Measurements from ENCODE around the gene NOL7. TPM values are rescaled to one million over a fixed set of nuclear protein-coding genes. Genes with fewer than 3 reads are reported as not detected.

Gene NOL7
- polyA plus RNA-seq, 3 donors: 22.7 to 58.5 (median 56.9) TPM

DNA sequence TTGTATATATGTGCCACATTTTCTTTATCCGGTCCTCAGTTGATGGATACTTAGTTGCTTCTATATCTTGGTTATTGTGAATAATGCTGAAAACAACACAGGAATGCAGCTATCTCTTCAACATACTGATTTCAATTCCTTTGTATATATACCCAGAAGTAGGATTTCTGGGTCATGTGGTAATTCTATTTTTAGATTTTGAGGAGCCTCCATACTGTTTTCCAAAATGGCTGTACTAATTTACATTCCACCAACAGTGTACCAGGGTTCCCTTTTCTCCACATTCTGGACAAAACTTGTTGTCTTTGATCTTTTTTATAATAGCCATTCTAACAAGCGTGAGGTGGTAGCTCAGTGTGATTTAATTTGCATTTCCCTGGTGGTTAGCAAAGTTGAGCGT is 39.1 kb upstream of the NOL7 start:
- Histone ChIP-seq H3K4me1 (ENCODE audit: control insufficient read depth in 1 of 2, insufficient read depth in 2 of 2, low read length in 2 of 2) (peaks cover 15 to 30% of the 10 kb centered on the region in 2 donors), H3K9me3 (replicated peaks in 1 of 2; ENCODE audit: control insufficient read depth in 1 of 2, insufficient read depth in 1 of 2, low read length in 2 of 2) (no peaks in the 10 kb centered on the region), H2AFZ (ENCODE audit: insufficient read depth, low read depth, low read length, poor library complexity, severe bottlenecking) (no peak overlapping the region), H3K4me3 (replicated peaks in 1 of 3; ENCODE audit: low read depth in 2 of 3, low read length in 3 of 3) (no peak overlapping the region), H3K9ac (ENCODE audit: insufficient read depth, low read length, poor library complexity, severe bottlenecking) (no peak overlapping the region), H4K20me1 (ENCODE audit: insufficient read depth, low read length) (no peaks in the 10 kb centered on the region), H3K27ac (ENCODE audit: low read depth in 1 of 2, low read length in 2 of 2) (no peak overlapping the region), H3K79me2 (ENCODE audit: insufficient read depth, low read length) (no peaks in the 10 kb centered on the region), H3K4me2 (replicated peaks; ENCODE audit: extremely low read depth, low read length, poor library complexity, severe bottlenecking) (no peak overlapping the region), H3K36me3 (replicated peaks in 1 of 2; ENCODE audit: control insufficient read depth in 1 of 2, insufficient read depth in 2 of 2, low read length in 2 of 2) (no peaks in the 10 kb centered on the region), H3K27me3 (ENCODE audit: control insufficient read depth in 2 of 2, insufficient read depth in 2 of 2, low read length in 2 of 2) (no peaks in the 10 kb centered on the region)
- 100% methylated on average over 2 of the region's 3 CpGs for WGBS (ENCODE audit: insufficient coverage)
- peaks cover 31% of the 10 kb centered on the region for H3K4me1 Mint-ChIP-seq
- peaks cover 0 to 3% (median 0%) of the 10 kb centered on the region in 7 donors for H3K9me3 Mint-ChIP-seq
- H3K36me3 Mint-ChIP-seq: peaks cover 0 to 5% of the 10 kb centered on the region in 2 donors
- TF ChIP-seq, protein P1, sequence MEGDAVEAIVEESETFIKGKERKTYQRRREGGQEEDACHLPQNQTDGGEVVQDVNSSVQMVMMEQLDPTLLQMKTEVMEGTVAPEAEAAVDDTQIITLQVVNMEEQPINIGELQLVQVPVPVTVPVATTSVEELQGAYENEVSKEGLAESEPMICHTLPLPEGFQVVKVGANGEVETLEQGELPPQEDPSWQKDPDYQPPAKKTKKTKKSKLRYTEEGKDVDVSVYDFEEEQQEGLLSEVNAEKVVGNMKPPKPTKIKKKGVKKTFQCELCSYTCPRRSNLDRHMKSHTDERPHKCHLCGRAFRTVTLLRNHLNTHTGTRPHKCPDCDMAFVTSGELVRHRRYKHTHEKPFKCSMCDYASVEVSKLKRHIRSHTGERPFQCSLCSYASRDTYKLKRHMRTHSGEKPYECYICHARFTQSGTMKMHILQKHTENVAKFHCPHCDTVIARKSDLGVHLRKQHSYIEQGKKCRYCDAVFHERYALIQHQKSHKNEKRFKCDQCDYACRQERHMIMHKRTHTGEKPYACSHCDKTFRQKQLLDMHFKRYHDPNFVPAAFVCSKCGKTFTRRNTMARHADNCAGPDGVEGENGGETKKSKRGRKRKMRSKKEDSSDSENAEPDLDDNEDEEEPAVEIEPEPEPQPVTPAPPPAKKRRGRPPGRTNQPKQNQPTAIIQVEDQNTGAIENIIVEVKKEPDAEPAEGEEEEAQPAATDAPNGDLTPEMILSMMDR (IDR thresholded peaks at IDR 0.05): no peak
- no peaks in the 10 kb centered on the region for H3K27me3 Mint-ChIP-seq (ENCODE audit: low read depth in 3 of 3)
- no peak overlapping the region for H3K27ac Mint-ChIP-seq
- intact Hi-C loops (cut with micrococcal nuclease): loop anchor here (5.0 to 10.0 kb wide), 3 partner anchors 51 to 239 kb away; partner anchors contain the start of gene GFOD1 (in 1 of the 2)
- DNase-seq: no peak
- H3K4me3 Mint-ChIP-seq: no peak overlapping the region

DNA sequence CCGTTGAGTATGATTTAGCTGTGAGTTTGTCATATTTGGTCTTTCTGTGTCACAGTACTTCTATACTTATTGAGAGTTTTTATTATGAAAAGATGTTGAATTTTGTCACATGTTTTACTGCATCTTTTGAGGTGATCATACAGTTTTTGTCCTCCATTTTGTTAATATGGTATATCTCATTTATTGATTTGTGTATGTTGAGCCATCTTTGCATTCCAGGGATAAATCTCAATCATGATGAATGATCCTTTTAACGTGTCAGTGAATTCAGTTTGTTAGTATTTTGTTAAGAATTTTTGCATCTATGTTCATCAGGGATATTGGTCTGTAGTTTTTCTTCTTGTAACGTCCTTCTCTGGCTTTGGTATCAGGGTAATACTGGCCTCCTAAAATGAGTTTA is 37.2 kb upstream of the NOL7 start:
- no peaks in the 10 kb centered on the region for H3K9me3 ChIP-seq (replicated peaks in 1 of 2; ENCODE audit: control insufficient read depth in 1 of 2, insufficient read depth in 1 of 2, low read length in 2 of 2)
- no peak overlapping the region for H3K27ac ChIP-seq (ENCODE audit: low read depth in 1 of 2, low read length in 2 of 2)
- TF ChIP-seq, protein P1 (IDR thresholded peaks at IDR 0.05): no peak
- Mint-ChIP-seq H3K27me3 (ENCODE audit: low read depth in 3 of 3) (no peaks in the 10 kb centered on the region), H3K4me3 (no peak overlapping the region), H3K4me1 (peaks cover 41% of the 10 kb centered on the region), H3K9me3 (peaks cover 0 to 3% (median 0%) of the 10 kb centered on the region in 7 donors), H3K27ac (no peak overlapping the region), H3K36me3 (peaks cover 0 to 2% of the 10 kb centered on the region in 2 donors)
- H3K36me3 ChIP-seq (replicated peaks in 1 of 2; ENCODE audit: control insufficient read depth in 1 of 2, insufficient read depth in 2 of 2, low read length in 2 of 2): no peaks in the 10 kb centered on the region
- H3K27me3 ChIP-seq (ENCODE audit: control insufficient read depth in 2 of 2, insufficient read depth in 2 of 2, low read length in 2 of 2): no peaks in the 10 kb centered on the region
- no CpG with 5 or more reads among the region's 3 CpGs for WGBS (ENCODE audit: insufficient coverage)
- no peak for DNase-seq
- no peak overlapping the region for H3K4me2 ChIP-seq (replicated peaks; ENCODE audit: extremely low read depth, low read length, poor library complexity, severe bottlenecking)
- no peak overlapping the region for H3K4me3 ChIP-seq (replicated peaks in 1 of 3; ENCODE audit: low read depth in 2 of 3, low read length in 3 of 3)
- intact Hi-C loops (cut with micrococcal nuclease): loop anchor here (5.0 to 10.0 kb wide), 3 partner anchors 53 to 241 kb away; partner anchors contain the start of gene GFOD1 (in 1 of the 2)
- H2AFZ ChIP-seq (ENCODE audit: insufficient read depth, low read depth, low read length, poor library complexity, severe bottlenecking): no peak overlapping the region
- H3K4me1 ChIP-seq (ENCODE audit: control insufficient read depth in 1 of 2, insufficient read depth in 2 of 2, low read length in 2 of 2): peaks cover 25 to 41% of the 10 kb centered on the region in 2 donors
- H4K20me1 ChIP-seq (ENCODE audit: insufficient read depth, low read length): no peaks in the 10 kb centered on the region
- H3K79me2 ChIP-seq (ENCODE audit: insufficient read depth, low read length): no peaks in the 10 kb centered on the region
- no peak overlapping the region for H3K9ac ChIP-seq (ENCODE audit: insufficient read depth, low read length, poor library complexity, severe bottlenecking)

All from CD14-positive monocyte (primary cell).